HG03442 (cell line): Measurements from ENCODE around the gene FOXD1.
"Not testable (repeated sequence)": the region's sequence is repeated elsewhere in the genome, so short reads cannot be mapped to it uniquely, and the experiment has no call there.

Experiments used
- ATAC-seq: cut with Tn5 transposase; IDR thresholded peaks from one replicate; pipeline ENCODE4 v1.9.1; 2021; ENCODE audit warnings: mild to moderate bottlenecking, moderate library complexity; ENCODE audit not compliant: unreplicated experiment

Gene FOXD1

GRCh38 chr5:73464016-73464745, 15.6 kb upstream of the FOXD1 start:
- no peak for ATAC-seq

GRCh38 chr5:73460133-73460532, 11.6 kb upstream of the FOXD1 start:
- no peak for ATAC-seq

GRCh38 chr5:73459366-73459765, 10.8 kb upstream of the FOXD1 start:
- no peak for ATAC-seq

- ATAC-seq, result not testable (repeated sequence)
Measured at GRCh38 chr5:73456462-73456861, 7.9 kb upstream of the FOXD1 start.

- ATAC-seq, result no peak
Measured at GRCh38 chr5:73454379-73455036, 5.9 kb upstream of the FOXD1 start.

- no peak for ATAC-seq
Measured at GRCh38 chr5:73452215-73452614, 3.6 kb upstream of the FOXD1 start.

- no peak for ATAC-seq
Measured at GRCh38 chr5:73451224-73452130, 2.9 kb upstream of the FOXD1 start.

- no peak for ATAC-seq
Measured at GRCh38 chr5:73450672-73451223, 2.2 kb upstream of the FOXD1 start.

GRCh38 chr5:73450137-73450536, 1.6 kb upstream of the FOXD1 start:
- no peak for ATAC-seq

GRCh38 chr5:73447530-73448462, 781 bp downstream of the FOXD1 start:
- ATAC-seq, result peak; percentile 31

- no peak for ATAC-seq
Measured at GRCh38 chr5:73446631-73447529, 1.7 kb downstream of the FOXD1 start.

GRCh38 chr5:73445665-73446630, 2.6 kb downstream of the FOXD1 start:
- no peak for ATAC-seq

GRCh38 chr5:73444499-73445438, 3.8 kb downstream of the FOXD1 start:
- ATAC-seq, result no peak

GRCh38 chr5:73443829-73444498, 4.6 kb downstream of the FOXD1 start:
- ATAC-seq, result no peak

- ATAC-seq, result no peak
Measured at GRCh38 chr5:73442996-73443627, 5.5 kb downstream of the FOXD1 start.
